G401.6 (cell line): Measurements from ENCODE around the gene C11orf91.
"Not testable (repeated sequence)": the region's sequence is repeated elsewhere in the genome, so short reads cannot be mapped to it uniquely, and the experiment has no call there.

Experiments
- FAIRE-seq: peaks from 2 replicates; lab custom pipeline; 2012; peaks lifted over from hg19 to GRCh38; lab: Jason Lieb, UNC

The C11orf91 gene

GRCh38 chr11:33695051-33695566, 5.5 kb downstream of the C11orf91 start:
- FAIRE-seq, result no peak

- no peak for FAIRE-seq
Observed at GRCh38 chr11:33694346-33695050, 6.1 kb downstream of the C11orf91 start.

- no peak for FAIRE-seq
Observed at GRCh38 chr11:33692541-33692940, 8.1 kb downstream of the C11orf91 start.

DNA sequence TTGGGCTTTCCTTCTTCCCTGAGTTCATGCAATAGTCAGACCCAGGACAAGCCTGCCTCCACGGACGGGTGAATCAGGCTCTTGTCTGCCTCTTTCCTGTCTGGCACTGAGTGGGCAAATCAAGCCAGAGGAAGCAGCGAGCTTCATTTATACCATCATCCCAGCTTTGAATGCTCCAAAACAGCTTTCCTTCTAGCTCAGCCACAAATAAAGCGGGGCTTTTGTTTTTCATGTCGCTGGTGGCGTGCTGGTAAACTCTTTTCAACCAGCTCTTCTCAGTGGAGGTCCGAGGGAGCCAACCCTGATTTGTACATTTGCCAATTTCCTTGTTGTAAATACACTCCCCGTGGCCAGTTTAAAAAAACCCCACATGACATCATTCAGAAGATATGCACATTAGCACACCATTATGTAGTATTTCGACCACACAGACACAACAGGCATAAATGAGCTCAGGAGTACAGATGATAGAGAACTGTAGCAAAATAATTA, 8.6 kb downstream of the C11orf91 start:
- no peak for FAIRE-seq

GRCh38 chr11:33691066-33691864, 9.4 kb downstream of the C11orf91 start:
- FAIRE-seq, result no peak

GRCh38 chr11:33690290-33691065, 10.1 kb downstream of the C11orf91 start:
- no peak for FAIRE-seq

DNA sequence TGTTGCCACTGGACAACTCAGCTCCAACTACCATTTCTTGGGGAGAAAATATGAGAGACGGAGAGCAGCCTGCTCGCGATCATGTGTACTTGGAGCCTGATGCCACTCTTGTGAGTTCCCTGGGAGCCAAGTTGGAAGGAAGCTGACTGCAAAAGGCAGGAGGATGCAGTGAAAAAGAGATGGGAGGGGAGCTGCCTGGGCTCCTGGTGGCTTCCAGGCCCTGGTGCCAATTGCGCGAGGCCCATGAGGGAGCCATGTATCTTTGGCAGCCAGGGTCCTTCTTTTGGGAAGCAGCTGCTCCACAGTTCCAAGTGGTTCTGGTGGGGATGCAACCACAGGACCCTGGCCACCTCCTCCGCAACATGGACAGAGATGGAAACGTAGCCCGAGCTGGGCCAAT, 11.1 kb downstream of the C11orf91 start:
- FAIRE-seq, result no peak

- no peak for FAIRE-seq
Observed at GRCh38 chr11:33689085-33689484, 11.5 kb downstream of the C11orf91 start.

DNA sequence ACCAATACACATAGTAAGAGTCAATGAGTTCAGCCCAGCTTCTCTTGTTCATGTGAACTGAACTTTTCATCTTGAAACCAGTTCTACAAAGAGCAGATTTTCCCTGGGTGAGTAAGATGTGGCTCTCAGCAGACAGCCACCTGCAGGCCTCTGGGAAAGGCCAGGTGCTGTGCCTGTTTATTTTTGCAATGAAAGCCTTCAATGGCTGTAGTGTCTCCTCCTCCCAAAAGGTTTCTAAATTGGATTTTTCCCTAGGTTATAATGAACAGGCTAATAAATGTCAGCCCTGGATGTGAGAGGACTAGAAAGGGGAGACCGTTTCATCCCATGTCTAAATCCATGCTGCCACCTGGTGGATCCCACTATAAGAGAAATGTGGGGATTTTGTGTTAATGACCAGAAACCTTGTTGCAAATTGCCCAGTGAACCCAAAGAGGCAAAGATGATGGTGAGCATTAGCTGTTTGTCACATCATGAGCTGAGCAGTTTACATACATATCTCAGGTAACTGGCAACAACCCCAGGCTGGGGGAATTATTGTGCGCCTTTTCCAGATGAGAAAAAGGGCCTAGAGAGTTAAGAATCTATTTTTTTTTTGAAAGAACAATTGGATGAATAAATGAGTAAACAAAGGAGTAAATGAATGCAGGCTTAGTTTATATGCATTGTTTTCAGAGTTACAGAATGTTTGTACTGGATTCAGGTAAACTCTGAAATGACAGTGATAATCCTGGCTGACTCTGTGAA, 12.7 kb downstream of the C11orf91 start:
- no peak for FAIRE-seq

DNA sequence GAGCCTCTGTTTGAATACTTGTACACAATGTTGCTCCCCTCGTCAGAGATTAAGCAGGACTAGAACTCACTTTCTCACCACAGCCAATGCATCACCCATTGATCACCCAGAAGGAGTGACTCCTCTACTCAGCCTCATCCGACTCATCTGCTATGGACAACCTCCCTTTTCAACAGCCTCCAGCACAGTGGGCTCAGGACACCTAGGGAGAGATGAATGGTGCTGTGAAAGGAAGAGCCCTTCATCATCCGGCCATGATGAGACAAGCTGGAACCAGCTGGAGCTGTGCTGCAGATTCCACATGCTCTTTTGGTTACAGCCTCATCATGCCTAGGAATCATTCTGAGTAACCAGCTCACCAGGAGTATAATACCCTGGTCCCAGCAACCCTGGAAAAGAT, 15.5 kb downstream of the C11orf91 start:
- no peak for FAIRE-seq

GRCh38 chr11:33684003-33684706, 16.5 kb downstream of the C11orf91 start:
- FAIRE-seq, result no peak

DNA sequence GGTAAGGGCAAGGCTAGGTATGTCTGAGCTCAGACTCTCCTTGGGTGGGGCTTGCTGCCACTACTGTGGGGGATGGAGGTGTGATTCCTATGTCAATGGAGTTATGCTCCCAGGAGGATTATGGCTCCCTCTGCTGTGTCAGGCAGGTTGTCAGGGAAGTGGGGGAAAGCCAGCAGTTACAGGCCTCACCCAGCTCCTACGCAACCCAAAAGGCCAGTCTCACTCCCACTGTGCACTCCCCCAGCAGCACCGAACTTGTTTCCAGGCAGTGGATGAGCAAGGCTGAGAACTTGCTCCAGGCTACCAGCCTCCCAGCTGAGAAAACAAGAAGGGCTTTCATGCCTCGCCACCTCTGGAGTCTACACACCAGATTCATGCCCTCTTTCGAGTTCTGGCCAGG, 18.2 kb downstream of the C11orf91 start:
- FAIRE-seq, result no peak

- no peak for FAIRE-seq
Observed at GRCh38 chr11:33682019-33682418, 18.6 kb downstream of the C11orf91 start.

DNA sequence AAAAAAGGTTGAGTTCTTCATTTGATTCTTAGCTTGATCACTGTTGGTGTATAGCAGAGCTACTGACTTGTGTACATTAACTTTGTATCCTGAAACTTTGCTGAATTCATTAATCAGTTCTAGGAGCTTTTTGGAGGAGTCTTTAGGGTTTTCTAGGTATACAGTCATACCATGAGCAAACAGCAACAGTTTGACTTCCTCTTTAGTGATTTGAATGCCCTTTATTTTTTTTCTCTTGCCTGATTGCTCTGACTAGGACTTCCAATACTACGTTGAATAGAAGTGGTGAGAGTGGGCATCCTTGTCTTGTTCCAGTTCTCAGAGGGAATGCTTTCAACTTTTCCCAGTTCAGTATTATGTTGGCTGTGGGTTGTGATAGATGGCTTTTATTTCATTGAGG, 22.0 kb downstream of the C11orf91 start:
- not testable (repeated sequence) for FAIRE-seq

- no peak for FAIRE-seq
Observed at GRCh38 chr11:33674035-33674814, 26.4 kb downstream of the C11orf91 start.

DNA sequence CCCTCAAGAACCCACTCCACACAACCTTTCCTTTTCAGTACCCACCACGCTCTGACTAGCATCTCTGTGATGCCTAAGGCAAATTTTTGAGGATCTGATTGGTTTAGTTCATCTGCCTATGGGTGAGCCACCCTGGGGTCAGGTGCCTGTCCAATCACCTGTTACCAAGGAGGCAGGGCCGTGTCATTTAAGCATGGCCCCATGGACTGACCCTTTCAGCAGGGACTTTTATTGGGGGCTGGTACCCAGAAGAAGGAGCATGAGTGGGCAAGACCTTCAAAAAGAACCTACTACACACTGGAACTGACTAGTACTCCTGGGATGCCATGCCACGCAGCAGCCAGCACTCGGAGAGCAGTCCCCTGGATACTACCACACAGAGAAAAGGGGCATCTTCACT, 28.4 kb downstream of the C11orf91 start:
- FAIRE-seq, result no peak

- no peak for FAIRE-seq
Observed at GRCh38 chr11:33670250-33671011, 30.2 kb downstream of the C11orf91 start.

- FAIRE-seq, result no peak
Observed at GRCh38 chr11:33669598-33670249, 30.9 kb downstream of the C11orf91 start.

DNA sequence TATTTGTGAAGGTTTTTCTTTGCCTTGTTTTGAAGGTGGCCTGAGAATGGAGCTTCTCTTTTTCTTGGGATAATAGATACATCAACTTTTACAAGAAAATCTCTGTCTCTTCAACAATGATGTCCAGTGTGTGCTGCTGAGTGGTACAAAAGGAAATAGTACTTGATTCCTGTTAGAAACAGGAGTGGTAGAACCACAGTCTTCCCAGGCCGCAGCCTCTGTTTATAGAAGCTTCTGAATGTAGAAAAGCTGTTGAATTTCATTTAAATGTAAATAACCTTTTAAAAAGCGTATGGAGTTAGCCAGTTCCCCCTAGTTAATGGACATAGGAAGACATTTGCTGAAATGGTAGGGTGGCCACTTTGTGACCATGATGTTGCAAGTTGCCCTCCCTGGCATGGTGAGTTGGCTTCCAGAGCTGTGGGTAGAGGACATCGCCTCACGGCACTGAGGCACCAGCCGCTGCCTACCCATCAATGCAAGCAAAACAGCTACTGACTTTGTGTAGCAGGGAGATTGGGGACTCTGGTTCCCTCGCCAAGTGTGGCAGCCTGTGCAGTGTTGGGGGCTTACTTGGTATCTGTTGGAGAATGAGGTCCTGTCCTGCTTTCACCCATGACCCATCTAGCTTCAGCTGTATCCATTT, 31.6 kb downstream of the C11orf91 start:
- FAIRE-seq, result no peak
